ENCODE measurements around the gene SAP30BP.

- TF ChIP-seq CTCF (conservative IDR thresholded peaks at IDR 0.05; ENCODE audit: low read depth in 2 of 2) (no peak), EZH2 (IDR thresholded peaks at IDR 0.05; ENCODE audit: low read depth, unreplicated experiment) (no peak), EZH2phosphoT487 (IDR thresholded peaks at IDR 0.05; ENCODE audit: unreplicated experiment) (no peak), REST (IDR thresholded peaks at IDR 0.05; ENCODE audit: unreplicated experiment) (no peak), POLR2AphosphoS5 (IDR thresholded peaks at IDR 0.05; ENCODE audit: low read depth) (no peak), NANOG (IDR thresholded peaks at IDR 0.05; ENCODE audit: borderline replicate concordance) (no peak), JUNB (IDR thresholded peaks at IDR 0.05; ENCODE audit: unreplicated experiment) (no peak), CREB1 (CRISPR knock-in tag; IDR thresholded peaks at IDR 0.05; ENCODE audit: low read depth) (no peak), ETS1 (IDR thresholded peaks at IDR 0.05) (no peak), STAT1 (IDR thresholded peaks at IDR 0.05; ENCODE audit: unreplicated experiment) (no peak), ZNF462 (CRISPR knock-in tag; IDR thresholded peaks at IDR 0.05) (no peak), ZNF114 (CRISPR knock-in tag; IDR thresholded peaks at IDR 0.05) (no peak)
Measured at GRCh38 chr17:75719732-75720131, 52.6 kb downstream of the SAP30BP start.

Data from GM23338 (cell line).